Lower leg skin (tissue), 3 donors: Measurements from ENCODE around the gene DAB2IP.

ENCODE experiments used
- POLR2A ChIP-seq, 2 donors: fragments of 450-650 bp; IDR thresholded peaks; one replicate each; pipeline ENCODE4 v1.6.1; 2016 to 2017; ENCODE audit warnings: antibody characterized with exemption in 2 of 2, mild to moderate bottlenecking in 1 of 2, moderate library complexity in 1 of 2
- TF ChIP-seq, protein P1 (sequence below), 3 donors: fragments of 450-650 bp; IDR thresholded peaks; one replicate each; pipeline ENCODE4 v1.5.1; 2016; ENCODE audit warnings: antibody characterized with exemption in 3 of 3, mild to moderate bottlenecking in 3 of 3, moderate library complexity in 2 of 3

- TF ChIP-seq, protein P1, sequence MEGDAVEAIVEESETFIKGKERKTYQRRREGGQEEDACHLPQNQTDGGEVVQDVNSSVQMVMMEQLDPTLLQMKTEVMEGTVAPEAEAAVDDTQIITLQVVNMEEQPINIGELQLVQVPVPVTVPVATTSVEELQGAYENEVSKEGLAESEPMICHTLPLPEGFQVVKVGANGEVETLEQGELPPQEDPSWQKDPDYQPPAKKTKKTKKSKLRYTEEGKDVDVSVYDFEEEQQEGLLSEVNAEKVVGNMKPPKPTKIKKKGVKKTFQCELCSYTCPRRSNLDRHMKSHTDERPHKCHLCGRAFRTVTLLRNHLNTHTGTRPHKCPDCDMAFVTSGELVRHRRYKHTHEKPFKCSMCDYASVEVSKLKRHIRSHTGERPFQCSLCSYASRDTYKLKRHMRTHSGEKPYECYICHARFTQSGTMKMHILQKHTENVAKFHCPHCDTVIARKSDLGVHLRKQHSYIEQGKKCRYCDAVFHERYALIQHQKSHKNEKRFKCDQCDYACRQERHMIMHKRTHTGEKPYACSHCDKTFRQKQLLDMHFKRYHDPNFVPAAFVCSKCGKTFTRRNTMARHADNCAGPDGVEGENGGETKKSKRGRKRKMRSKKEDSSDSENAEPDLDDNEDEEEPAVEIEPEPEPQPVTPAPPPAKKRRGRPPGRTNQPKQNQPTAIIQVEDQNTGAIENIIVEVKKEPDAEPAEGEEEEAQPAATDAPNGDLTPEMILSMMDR (IDR thresholded peaks at IDR 0.05) = no peak
- TF ChIP-seq POLR2A (IDR thresholded peaks at IDR 0.05) = no peak
These were observed 113.9 kb downstream of the DAB2IP start for GRCh38 chr9:121765021-121765950.
